HG03342 (cell line): Measurements from ENCODE around the gene PCDHGA6.
"Not testable (repeated sequence)": the region's sequence is repeated elsewhere in the genome, so short reads cannot be mapped to it uniquely, and the experiment has no call there.

Experiments
- ATAC-seq: cut with Tn5 transposase; IDR thresholded peaks from one replicate; pipeline ENCODE4 v1.9.1; 2021; ENCODE audit warnings: mild to moderate bottlenecking, moderate library complexity; ENCODE audit not compliant: unreplicated experiment

Gene PCDHGA6

DNA sequence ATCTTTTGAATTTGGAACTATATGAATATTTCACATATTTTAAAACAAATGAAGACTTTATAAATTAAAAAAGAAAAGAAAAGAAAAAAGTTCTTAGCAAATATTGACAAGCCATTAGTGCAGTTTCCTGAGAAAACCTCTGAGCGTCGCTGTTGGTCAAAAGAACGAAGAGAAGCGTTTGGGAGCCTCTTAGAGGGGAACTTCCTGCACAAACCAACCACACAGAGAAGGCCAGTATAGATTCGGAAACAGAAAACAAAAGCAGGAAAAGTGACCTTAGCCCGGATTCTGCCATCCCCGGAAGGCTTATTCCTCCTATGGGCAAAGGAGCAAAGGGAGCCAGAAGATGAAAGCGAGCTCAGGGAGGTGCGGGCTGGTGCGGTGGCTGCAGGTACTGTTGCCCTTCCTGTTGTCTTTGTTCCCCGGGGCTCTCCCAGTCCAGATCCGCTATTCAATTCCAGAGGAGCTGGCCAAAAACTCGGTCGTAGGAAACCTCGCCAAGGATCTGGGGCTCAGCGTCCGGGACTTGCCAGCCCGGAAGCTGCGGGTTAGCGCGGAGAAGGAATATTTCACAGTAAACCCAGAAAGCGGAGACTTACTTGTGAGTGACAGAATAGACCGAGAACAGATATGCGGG lies 13.8 kb upstream of the PCDHGA6 start, which contains the start of gene PCDHGB2:
Gene PCDHGB2, plus strand, starts transcription at position 205 of the 637 bp plus-strand sequence. Its CDS starts 142 bp downstream, at position 347.
- no peak for ATAC-seq

DNA sequence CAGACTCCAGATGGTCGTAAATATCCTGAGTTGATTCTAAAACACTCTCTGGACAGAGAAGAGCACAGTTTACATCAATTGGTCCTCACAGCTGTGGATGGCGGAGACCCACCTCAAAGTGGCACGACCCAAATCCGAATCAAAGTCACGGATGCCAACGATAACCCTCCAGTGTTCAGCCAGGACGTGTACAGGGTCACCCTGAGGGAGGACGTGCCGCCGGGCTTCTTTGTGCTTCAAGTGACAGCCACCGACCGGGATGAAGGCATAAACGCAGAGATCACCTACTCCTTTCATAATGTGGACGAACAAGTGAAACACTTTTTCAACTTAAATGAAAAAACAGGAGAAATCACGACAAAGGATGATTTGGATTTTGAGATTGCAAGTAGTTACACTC lies 13.0 kb upstream of the PCDHGA6 start:
- no peak for ATAC-seq

DNA sequence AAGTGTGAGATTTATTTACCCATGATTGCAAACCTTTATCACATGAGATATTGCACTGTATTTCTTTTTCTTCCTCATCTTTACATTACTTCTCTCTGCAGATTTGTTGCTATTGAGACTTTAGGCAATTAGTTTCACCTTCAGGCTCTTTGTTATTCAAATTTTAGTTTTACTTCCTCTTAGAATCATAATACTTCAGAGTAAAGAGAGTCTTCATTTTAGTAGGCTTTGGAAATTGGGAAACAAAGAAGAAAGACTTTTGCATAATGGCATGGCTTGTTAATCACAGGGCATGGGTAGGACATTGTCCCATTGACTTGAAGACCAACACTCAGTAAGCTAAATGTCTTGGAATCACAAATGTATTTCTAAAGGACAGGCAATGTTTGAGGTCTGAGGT lies 11.0 kb upstream of the PCDHGA6 start:
- ATAC-seq: no peak

DNA sequence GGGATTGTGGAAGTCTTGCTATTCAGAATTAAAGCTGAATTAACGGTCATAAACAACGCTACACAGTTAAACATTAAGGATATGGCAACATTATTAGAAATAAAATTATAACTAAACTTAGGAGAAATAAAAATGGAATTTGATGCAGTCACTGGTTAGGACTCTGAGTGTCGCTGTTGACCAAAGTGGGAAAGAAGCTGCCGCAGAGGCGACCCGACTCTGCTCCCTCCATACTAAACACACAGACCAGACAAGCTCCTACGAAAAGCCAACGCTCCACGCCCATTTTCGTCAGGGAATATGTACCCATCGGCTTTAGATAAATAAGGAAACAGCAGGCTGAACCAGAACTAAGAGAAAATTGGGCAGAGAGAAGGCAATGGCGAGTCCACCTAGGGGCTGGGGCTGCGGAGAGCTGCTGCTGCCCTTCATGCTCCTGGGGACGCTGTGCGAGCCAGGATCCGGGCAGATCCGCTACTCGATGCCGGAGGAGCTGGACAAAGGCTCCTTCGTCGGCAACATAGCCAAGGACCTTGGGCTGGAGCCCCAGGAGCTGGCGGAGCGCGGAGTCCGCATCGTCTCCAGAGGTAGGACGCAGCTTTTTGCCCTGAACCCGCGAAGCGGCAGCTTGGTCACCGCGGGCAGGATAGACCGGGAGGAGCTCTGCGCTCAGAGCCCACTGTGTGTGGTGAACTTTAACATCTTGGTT lies 9.6 kb upstream of the PCDHGA6 start, which contains the start of gene PCDHGA5:
Gene PCDHGA5, plus strand, starts transcription at position 211 of the 709 bp plus-strand sequence. Its CDS starts 169 bp downstream, at position 380.
- no peak for ATAC-seq

DNA sequence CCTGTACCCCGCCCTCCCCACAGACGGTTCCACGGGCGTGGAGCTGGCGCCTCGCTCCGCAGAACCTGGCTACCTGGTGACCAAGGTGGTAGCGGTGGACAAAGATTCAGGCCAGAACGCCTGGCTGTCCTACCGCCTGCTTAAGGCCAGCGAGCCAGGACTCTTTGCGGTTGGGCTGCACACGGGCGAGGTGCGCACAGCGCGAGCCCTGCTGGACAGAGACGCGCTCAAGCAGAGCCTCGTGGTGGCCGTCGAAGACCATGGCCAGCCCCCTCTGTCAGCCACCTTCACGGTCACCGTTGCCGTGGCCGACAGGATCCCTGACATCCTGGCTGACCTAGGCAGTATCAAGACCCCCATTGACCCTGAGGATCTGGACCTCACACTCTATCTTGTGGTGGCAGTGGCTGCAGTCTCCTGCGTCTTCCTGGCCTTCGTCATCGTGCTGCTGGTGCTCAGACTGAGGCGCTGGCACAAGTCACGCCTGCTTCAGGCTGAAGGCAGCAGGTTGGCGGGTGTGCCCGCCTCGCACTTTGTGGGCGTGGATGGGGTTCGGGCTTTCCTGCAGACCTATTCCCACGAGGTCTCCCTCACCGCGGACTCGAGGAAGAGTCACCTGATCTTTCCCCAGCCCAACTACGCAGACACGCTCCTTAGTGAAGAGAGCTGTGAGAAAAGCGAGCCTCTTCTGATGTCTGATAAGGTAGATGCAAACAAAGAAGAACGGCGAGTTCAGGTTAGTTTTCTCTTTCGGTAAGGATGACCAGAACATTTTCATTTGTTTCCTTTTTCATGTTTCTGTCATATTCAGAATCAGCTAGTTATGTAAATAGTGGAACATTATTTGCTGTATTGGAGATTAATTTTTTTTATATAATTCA lies 7.4 kb upstream of the PCDHGA6 start:
- no peak for ATAC-seq

DNA sequence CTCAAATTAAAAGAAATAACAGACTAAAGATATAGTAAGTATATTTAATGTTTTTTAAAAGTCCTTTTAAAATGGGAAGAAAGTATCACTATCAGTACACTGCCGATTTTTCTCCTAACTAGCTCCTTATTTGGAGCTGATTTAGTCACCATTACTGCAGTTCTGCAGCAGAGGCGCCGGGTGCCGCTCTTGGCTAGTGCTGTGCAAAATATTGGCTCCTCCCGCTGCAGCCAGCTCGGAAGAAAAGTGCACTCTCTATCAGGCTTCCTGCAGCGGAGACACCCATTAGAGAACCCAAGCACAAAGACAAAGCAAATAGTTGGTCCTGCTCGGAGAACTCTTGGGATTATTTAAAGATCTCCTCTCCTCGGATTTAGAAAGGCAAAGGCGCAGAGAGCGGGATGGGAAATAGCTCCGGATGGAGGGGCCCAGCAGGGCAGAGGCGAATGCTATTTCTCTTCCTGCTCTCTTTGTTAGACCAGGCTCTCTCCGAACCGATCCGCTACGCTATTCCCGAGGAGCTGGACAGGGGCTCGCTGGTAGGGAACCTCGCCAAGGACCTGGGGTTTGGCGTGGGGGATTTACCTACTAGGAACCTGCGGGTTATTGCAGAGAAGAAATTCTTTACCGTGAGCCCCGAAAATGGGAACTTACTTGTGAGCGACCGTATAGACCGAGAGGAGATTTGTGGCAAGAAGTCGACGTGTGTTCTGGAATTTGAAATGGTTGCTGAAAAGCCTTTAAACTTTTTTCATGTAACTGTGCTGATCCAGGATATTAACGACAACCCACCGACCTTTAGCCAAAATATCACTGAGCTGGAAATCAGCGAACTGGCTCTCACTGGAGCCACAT lies 3.5 kb upstream of the PCDHGA6 start, which contains the start of gene PCDHGB3:
Gene PCDHGB3, plus strand, starts transcription at position 249 of the 855 bp plus-strand sequence. Its CDS starts 153 bp downstream, at position 402.
- ATAC-seq: peak; percentile 82

DNA sequence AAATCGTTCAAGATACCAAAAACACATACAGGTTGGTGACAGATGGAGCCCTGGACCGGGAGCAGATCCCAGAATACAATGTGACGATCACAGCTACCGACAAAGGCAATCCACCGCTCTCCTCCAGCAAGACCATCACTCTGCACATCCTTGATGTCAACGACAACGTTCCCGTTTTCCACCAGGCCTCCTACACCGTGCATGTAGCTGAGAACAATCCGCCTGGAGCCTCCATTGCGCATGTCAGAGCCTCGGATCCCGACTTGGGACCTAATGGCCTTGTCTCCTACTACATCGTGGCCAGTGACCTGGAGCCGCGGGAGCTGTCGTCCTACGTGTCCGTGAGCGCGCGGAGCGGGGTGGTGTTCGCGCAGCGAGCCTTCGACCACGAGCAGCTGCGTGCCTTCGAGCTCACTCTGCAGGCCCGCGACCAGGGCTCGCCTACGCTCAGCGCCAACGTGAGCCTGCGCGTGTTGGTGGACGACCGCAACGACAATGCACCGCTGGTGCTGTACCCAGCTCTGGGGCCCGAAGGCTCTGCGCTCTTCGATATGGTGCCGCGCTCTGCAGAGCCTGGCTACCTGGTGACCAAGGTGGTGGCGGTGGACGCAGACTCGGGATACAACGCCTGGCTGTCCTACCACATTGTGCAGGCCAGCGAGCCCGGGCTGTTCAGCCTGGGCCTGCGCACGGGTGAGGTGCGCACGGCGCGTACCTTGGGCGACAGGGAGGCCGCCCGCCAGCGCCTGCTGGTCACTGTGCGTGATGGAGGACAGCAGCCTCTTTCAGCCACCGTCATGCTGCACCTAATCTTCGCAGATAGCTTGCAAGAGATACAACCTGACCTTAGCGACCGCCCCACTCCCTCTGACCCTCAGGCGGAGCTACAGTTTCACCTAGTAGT lies 1.9 kb upstream of the PCDHGA6 start:
- no peak for ATAC-seq

DNA sequence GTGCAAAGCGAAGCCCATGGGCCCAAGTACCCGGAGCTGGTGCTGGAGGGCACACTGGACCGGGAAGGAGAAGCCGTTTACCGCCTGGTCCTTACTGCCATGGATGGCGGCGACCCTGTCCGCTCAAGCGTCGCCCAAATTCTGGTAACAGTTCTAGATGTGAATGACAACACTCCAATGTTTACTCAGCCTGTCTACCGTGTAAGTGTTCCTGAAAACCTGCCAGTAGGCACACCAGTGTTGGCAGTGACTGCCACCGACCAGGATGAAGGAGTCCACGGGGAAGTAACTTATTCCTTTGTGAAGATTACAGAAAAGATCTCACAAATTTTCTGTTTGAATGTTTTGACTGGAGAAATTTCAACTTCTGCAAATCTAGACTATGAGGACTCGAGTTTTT lies 936 bp downstream of the PCDHGA6 start:
- ATAC-seq: no peak

DNA sequence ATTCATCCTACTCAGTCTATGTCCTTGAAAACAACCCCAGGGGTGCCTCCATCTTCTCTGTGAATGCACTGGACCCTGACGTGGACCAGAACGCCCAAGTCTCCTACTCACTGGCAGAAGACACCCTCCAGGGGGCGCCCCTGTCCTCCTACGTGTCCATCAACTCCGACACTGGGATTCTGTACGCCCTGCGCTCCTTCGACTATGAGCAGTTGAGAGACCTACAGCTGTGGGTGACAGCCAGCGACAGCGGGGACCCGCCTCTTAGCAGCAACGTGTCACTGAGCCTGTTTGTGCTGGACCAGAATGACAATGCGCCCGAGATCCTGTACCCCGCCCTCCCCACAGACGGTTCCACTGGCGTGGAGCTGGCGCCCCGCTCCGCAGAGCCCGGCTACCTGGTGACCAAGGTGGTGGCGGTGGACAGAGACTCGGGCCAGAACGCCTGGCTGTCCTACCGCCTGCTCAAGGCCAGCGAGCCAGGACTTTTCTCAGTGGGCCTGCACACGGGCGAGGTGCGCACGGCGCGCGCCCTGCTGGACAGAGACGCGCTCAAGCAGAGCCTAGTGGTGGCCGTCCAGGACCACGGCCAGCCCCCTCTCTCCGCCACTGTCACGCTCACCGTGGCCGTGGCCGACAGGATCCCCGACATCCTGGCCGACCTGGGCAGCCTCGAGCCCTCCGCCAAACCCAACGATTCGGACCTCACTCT lies 1.9 kb downstream of the PCDHGA6 start:
- not testable (repeated sequence) for ATAC-seq

DNA sequence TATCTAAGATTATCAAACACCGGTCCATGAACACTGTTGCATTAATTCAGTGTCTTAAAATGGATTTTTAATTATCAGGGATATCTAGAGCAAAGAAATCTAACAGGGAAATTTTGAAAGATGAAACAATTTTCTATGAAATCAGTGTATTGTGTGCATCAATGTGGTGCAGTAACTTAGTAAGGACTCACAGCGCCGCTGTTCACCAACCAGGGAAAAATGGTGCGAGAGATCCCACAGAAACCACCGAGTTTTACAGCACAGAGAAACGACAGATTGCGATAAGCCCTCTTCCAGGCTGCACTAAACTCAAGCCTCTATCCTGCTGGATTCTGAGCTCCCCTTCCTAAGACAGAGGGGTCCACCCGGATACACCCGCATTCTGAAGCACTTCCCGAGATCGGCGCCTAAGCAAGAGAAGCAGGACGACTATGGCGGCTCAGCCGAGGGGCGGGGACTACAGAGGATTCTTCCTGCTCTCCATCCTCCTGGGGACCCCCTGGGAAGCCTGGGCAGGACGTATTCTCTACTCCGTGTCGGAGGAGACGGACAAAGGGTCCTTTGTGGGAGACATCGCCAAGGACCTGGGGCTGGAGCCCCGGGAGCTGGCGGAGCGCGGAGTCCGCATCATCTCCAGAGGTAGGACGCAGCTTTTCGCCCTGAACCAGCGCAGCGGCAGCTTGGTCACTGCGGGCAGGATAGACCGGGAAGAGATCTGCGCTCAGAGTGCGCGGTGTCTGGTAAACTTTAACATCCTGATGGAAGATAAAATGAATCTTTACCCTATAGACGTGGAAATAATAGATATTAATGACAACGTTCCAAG lies 9.0 kb downstream of the PCDHGA6 start, which contains the start of gene PCDHGA7:
Gene PCDHGA7, plus strand, starts transcription at position 274 of the 826 bp plus-strand sequence. Its CDS starts 158 bp downstream, at position 432.
- ATAC-seq: no peak

DNA sequence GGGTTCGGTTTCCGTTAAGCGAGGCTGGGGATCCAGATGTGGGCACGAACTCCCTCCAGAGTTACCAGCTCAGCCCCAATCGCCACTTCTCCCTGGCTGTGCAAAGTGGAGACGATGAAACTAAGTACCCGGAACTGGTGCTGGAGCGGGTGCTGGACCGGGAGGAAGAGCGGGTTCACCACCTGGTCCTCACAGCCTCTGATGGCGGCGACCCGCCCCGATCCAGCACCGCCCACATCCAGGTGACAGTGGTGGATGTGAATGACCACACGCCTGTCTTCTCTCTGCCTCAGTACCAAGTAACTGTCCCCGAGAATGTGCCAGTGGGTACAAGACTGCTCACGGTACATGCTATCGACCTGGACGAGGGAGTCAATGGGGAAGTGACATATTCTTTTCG lies 9.7 kb downstream of the PCDHGA6 start:
- no peak for ATAC-seq

DNA sequence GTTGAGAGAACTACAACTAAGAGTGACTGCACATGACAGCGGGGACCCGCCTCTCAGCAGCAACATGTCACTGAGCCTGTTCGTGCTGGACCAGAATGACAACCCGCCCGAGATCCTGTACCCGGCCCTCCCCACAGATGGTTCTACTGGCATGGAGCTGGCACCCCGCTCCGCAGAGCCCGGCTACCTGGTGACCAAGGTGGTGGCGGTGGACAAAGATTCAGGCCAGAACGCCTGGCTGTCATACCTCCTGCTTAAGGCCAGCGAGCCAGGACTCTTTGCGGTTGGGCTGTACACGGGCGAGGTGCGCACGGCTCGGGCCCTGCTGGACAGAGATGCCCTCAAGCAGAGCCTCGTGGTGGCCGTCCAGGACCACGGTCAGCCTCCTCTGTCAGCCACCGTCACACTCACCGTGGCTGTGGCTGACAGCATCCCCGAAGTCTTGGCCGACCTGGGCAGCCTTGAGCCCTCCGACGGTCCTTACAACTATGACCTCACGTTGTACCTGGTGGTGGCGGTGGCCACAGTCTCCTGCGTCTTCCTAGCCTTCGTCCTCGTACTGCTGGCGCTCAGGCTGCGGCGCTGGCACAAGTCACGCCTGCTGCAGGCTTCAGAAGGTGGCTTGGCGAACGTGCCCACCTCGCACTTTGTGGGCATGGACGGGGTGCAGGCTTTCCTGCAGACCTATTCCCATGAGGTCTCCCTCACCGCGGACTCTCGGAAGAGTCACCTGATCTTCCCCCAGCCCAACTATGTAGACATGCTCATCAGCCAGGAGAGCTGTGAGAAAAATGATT lies 11.0 kb downstream of the PCDHGA6 start:
- no peak for ATAC-seq

DNA sequence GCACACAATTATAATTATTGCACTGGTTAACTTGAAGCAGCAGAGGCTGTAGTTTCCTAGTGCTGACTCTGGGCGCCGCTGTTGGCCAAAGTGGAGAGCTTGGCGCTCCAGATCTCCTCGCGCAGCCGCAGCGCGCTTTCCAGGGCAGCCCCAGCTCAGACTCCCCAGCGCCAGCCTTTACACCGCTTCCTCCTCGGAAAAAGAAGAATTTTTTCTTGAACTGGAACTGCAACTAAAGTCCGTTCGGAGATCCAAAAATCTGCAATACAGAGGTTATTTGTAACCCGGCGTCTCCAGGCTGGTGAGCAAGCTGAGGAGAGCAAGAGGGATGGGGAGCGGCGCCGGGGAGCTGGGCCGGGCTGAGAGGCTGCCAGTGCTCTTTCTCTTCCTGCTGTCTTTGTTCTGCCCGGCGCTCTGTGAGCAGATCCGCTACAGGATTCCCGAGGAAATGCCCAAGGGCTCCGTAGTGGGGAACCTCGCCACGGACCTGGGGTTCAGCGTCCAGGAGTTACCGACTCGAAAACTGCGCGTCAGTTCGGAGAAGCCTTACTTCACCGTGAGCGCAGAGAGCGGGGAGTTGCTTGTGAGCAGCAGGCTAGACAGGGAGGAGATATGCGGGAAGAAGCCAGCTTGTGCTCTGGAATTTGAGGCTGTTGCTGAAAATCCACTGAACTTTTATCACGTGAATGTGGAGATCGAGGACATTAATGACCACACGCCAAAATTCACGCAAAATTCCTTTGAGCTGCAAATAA lies 14.0 kb downstream of the PCDHGA6 start, which contains the start of gene PCDHGB4:
Gene PCDHGB4, plus strand, starts transcription at position 142 of the 755 bp plus-strand sequence. Its CDS starts 187 bp downstream, at position 329.
- ATAC-seq: peak; percentile 74

DNA sequence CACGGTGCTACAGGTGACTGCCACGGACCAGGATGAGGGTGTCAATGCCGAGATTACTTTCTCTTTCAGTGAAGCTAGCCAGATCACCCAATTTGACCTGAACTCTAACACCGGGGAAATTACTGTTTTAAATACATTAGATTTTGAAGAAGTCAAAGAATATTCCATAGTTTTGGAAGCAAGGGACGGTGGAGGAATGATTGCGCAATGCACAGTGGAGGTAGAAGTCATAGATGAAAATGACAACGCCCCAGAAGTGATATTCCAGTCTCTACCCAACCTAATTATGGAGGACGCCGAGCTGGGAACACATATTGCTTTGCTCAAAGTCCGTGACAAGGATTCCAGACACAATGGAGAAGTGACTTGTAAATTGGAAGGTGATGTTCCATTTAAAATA lies 15.0 kb downstream of the PCDHGA6 start:
- ATAC-seq: no peak

DNA sequence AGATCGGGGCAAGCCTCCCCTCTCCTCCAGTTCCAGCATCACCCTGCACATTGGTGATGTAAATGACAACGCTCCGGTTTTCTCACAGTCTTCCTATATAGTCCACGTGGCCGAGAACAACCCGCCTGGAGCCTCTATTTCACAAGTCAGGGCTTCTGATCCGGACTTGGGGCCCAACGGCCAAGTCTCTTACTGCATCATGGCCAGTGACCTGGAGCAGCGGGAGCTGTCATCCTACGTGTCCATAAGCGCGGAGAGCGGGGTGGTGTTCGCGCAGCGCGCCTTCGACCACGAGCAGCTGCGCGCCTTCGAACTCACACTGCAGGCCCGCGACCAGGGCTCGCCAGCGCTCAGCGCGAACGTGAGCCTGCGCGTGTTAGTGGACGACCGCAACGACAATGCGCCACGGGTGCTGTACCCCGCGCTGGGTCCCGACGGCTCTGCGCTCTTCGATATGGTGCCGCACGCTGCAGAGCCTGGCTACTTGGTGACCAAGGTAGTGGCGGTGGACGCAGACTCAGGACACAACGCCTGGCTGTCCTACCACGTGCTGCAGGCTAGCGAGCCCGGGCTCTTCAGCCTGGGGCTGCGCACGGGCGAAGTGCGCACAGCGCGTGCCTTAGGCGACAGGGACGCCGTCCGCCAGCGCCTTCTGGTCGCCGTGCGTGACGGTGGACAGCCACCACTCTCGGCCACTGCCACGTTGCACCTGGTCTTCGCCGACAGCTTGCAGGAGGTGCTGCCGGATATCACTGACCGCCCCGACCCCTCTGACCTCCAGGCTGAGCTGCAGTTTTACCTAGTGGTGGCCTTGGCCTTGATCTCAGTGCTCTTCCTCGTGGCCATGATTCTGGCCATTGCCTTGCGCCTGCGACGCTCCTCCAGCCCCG lies 15.7 kb downstream of the PCDHGA6 start:
- ATAC-seq: no peak
